Ishikawa (cell line): Measurements from ENCODE around the gene DNAJC6.

ENCODE experiments used
- CEBPB ChIP-seq: IDR thresholded peaks from 2 replicates; pipeline ENCODE4 v1.6.1; 2012
- CREB1 ChIP-seq: IDR thresholded peaks from 2 replicates; pipeline ENCODE4 v1.6.1; 2012; ENCODE audit warnings: low read depth
- EGR1 ChIP-seq: IDR thresholded peaks from 2 replicates; pipeline ENCODE4 v1.6.1; 2012
- EP300 ChIP-seq: IDR thresholded peaks from 2 replicates; pipeline ENCODE4 v1.6.1; 2012; ENCODE audit warnings: borderline replicate concordance
- FOXM1 ChIP-seq: IDR thresholded peaks from 2 replicates; pipeline ENCODE4 v1.6.1; 2012; ENCODE audit warnings: low read depth, borderline replicate concordance
- NFIC ChIP-seq: IDR thresholded peaks from 2 replicates; pipeline ENCODE4 v1.6.1; 2012
- RAD21 ChIP-seq: IDR thresholded peaks from 2 replicates; pipeline ENCODE4 v1.6.1; 2012; ENCODE audit warnings: low read depth
- TAF1 ChIP-seq: IDR thresholded peaks from 2 replicates; pipeline ENCODE4 v1.6.1; 2012; ENCODE audit warnings: low read depth, mild to moderate bottlenecking
- TCF12 ChIP-seq: IDR thresholded peaks from 2 replicates; pipeline ENCODE4 v1.6.1; 2012; ENCODE audit warnings: low read depth
- TEAD4 ChIP-seq: IDR thresholded peaks from 2 replicates; pipeline ENCODE4 v1.6.1; 2012
- YY1 ChIP-seq: IDR thresholded peaks from 2 replicates; pipeline ENCODE4 v1.6.1; 2012; ENCODE audit warnings: low read depth
- ZBTB7A ChIP-seq: IDR thresholded peaks from 2 replicates; pipeline ENCODE4 v1.6.1; 2012; ENCODE audit warnings: low read depth
- TF ChIP-seq, protein P1 (sequence below): IDR thresholded peaks from 2 replicates; pipeline ENCODE4 v1.6.1; 2012
- TF ChIP-seq, protein P2 (sequence below): IDR thresholded peaks from 2 replicates; pipeline ENCODE4 v1.6.1; 2012
- TF ChIP-seq, protein P3 (sequence below): IDR thresholded peaks from 2 replicates; pipeline ENCODE4 v1.6.1; 2012; ENCODE audit warnings: low read depth, mild to moderate bottlenecking

Gene DNAJC6

DNA sequence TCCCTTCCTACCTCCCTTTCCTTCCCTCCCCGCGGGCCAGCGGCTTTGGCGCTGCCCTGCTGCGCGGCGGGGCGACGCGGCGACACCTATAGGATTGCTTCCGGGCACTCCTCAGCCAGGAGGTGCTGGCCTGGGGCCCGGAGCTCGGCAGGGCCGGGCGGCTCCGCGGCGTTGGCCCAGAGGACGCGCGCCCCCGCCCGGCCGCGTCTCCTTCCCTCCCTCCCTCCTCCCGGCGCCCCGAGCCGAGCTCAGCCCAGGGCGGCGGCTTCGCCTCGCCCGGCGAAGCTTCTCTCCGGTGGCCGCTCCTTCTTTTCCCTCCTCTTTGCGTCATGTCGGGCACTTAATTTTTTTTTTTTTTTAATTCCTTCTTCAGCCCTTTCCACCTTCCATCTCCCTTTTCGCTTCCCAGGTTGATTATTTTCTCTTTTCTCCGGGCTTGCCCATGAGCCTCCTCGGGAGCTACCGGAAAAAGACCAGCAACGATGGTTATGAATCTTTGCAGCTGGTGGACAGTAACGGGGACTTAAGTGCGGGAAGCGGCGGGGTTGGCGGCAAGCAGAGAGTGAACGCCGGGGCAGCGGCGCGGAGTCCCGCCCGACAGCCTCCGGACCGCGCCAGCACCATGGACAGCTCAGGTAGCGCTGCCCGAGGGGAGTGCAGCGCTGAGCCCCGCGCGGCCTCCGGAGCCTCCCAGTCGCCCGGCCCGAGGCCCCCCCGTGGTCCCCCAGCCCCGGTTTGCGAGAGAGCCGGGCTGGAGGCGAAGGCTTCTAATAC, at the start of gene DNAJC6:
Gene DNAJC6 (plus strand): TSS at position 240 of the 774 bp plus-strand sequence. CDS start 203 bp downstream, at position 443.
- TF ChIP-seq NFIC (no peak; the same call in 1 of the 2 replicates), CEBPB (no peak), EP300 (no peak), CREB1 (0 out of 2 replicates have a peak, but pooled peaks have one; percentile 10), TCF12 (0 out of 2 replicates have a peak, but pooled peaks have one; percentile 37), FOXM1 (no peak), TAF1 (no peak), TEAD4 (peak; percentile 30; the same call in 1 of the 2 replicates), RAD21 (no peak), YY1 (no peak), ZBTB7A (peak; percentile 88; the same call in 1 of the 2 replicates), EGR1 (no peak)
- TF ChIP-seq, protein P1, sequence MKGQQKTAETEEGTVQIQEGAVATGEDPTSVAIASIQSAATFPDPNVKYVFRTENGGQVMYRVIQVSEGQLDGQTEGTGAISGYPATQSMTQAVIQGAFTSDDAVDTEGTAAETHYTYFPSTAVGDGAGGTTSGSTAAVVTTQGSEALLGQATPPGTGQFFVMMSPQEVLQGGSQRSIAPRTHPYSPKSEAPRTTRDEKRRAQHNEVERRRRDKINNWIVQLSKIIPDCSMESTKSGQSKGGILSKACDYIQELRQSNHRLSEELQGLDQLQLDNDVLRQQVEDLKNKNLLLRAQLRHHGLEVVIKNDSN, result no peak
- TF ChIP-seq, protein P2, sequence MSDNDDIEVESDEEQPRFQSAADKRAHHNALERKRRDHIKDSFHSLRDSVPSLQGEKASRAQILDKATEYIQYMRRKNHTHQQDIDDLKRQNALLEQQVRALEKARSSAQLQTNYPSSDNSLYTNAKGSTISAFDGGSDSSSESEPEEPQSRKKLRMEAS, result peak; percentile 59; the same call in 1 of the 2 replicates
- TF ChIP-seq, protein P3, sequence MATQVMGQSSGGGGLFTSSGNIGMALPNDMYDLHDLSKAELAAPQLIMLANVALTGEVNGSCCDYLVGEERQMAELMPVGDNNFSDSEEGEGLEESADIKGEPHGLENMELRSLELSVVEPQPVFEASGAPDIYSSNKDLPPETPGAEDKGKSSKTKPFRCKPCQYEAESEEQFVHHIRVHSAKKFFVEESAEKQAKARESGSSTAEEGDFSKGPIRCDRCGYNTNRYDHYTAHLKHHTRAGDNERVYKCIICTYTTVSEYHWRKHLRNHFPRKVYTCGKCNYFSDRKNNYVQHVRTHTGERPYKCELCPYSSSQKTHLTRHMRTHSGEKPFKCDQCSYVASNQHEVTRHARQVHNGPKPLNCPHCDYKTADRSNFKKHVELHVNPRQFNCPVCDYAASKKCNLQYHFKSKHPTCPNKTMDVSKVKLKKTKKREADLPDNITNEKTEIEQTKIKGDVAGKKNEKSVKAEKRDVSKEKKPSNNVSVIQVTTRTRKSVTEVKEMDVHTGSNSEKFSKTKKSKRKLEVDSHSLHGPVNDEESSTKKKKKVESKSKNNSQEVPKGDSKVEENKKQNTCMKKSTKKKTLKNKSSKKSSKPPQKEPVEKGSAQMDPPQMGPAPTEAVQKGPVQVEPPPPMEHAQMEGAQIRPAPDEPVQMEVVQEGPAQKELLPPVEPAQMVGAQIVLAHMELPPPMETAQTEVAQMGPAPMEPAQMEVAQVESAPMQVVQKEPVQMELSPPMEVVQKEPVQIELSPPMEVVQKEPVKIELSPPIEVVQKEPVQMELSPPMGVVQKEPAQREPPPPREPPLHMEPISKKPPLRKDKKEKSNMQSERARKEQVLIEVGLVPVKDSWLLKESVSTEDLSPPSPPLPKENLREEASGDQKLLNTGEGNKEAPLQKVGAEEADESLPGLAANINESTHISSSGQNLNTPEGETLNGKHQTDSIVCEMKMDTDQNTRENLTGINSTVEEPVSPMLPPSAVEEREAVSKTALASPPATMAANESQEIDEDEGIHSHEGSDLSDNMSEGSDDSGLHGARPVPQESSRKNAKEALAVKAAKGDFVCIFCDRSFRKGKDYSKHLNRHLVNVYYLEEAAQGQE, result peak; percentile 99

DNA sequence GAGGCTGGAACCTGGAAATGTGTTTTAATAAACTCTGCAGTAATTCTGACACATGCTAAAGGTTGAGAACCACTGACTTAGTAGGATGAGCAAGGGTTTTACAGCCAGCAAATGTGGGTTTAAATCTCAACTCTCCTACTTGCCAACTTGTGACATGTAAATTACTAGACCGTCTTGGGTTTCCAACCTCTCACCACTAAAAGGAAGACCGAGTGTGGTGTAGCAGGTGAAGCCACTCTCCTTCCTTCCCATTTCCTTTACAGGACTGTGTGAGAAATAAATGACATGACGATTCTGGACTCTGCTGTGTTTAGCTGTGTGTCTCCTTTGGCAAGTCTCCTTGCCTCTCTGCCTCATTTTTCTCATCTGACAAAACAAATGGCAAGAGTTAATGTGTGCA, 49.5 kb upstream of the DNAJC6 start:
- no peak for TF ChIP-seq RAD21

DNA sequence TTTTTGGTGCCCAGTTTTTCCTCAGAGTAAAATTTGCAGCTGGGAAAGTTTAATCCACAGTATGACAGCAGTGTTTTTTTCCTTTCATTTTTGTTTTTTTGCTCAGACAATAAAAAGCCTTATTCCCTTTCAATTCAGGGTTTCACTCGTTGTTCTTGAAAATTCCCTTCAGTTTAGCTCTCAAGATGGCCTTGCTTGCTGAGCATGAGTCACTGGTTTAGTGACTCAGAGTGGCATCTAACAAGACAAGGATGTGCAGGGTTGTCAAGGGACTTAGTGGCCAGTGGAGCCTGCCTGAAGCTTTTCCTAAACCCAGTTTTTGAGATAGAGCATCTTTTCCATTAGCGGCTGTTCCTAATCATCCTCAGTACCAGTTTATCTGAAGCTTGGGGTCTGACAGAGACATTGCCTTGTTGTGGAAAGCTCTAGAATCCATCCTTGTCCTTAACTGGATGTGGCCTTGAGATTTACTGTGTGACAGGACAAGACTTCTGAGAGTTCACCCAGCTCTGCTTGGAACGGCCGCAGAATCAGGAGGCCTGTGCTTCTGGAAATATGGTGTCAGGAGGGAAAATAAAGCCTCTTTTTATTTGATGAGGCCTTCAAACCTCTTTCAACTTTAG, 48.4 kb upstream of the DNAJC6 start:
- TF ChIP-seq CREB1 (no peak), EGR1 (no peak), CEBPB (no peak), TEAD4 (no peak), RAD21 (no peak), YY1 (no peak), ZBTB7A (no peak), NFIC (no peak), TAF1 (no peak)
- TF ChIP-seq, protein P2, result no peak
- TF ChIP-seq, protein P3, result no peak
- TF ChIP-seq, protein P1, result no peak

DNA sequence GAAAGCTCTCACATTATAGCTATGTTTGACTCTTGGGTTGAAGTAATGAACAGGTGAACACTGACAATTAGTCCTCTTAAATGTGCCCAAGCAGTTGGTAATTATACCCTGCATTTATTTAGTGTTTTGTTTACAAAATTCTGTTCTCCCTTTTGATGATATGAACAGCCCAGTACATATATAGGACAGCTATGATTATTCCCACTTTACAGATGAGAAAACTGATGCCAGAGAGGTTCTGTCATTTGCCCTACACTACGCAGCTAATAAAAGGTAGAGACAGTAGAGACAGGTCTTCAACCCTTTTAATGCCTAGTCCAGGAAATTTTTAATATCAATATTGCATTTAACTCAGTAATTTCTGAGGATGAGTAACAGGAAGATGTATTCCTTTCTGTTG, 46.1 kb upstream of the DNAJC6 start:
- TF ChIP-seq EGR1, result no peak
- no peak for TF ChIP-seq EP300
- TF ChIP-seq TEAD4, result no peak
- no peak for TF ChIP-seq CREB1
- no peak for TF ChIP-seq TCF12
- TF ChIP-seq YY1, result no peak
- TF ChIP-seq NFIC, result no peak
- TF ChIP-seq, protein P1, result no peak
- no peak for TF ChIP-seq FOXM1

DNA sequence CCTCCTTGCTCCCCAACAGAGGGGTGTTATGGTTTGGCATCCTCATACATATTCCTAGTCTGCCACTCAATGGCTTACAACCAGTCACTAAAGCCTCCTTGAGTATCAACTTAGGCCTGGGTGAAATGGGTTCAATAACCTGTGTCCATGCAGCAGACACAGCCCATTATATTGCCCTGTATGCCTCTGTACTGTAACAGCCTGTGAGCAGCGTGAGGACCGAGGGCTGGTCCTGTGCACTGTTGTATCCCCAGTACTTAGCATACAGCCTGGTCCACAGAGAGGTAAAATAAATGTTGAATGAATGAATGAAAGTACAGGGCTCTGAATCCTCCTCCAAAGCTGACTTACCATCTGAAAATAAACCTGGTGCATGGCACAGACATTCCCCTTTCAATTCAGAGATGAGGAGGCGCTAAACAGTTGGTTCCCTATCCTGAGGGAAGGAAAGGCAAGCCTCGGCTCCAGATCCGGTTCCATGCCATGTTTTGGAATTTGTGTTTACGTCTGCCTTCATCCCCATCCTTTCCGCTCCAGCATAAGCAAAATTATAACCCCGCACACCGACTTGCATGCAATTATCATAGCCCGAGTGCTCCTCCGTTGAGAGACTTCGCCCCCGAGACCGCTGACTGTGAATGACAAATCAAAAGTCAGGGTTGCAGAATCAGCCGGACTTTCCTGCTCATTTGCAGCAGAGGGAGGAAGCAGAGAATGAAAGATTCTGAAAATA, 45.0 kb upstream of the DNAJC6 start:
- no peak for TF ChIP-seq TCF12
- TF ChIP-seq, protein P1, result no peak
- no peak for TF ChIP-seq TEAD4
- TF ChIP-seq TAF1, result no peak
- TF ChIP-seq RAD21, result no peak
